ENCODE data around the gene MTTP.

GRCh38 chr4:99644453-99644852 is 69.8 kb downstream of the MTTP start:
- no peak for TF ChIP-seq CTCF (IDR thresholded peaks at IDR 0.05; ENCODE audit: low read depth, low read length)
- no peak for TF ChIP-seq POLR2A (IDR thresholded peaks at IDR 0.05; ENCODE audit: extremely low read depth, insufficient read length)
